Gastrocnemius medialis (tissue), 4 donors: Measurements from ENCODE around the gene RTN4RL1.

Source experiments
- POLR2A ChIP-seq, 2 donors: fragments of 450-650 bp; IDR thresholded peaks; one replicate each; pipeline ENCODE4 v1.6.1; 2017; ENCODE audit warnings: antibody characterized with exemption in 2 of 2, mild to moderate bottlenecking in 2 of 2, moderate library complexity in 2 of 2
- TF ChIP-seq, protein P1 (sequence below), 5 experiments: fragments of 450-650 bp in 3 of 5; fragments of 200-600 bp in 2 of 5; sonication (generic) in 2 of 5; IDR thresholded peaks in 4 of 5; conservative IDR thresholded peaks in 1 of 5; 1 replicate in 4 of 5; 2 replicates in 1 of 5; pipeline ENCODE4 v1.5.1; 2016 to 2019; ENCODE audit warnings: antibody characterized with exemption in 5 of 5, mild to moderate bottlenecking in 3 of 5, moderate library complexity in 3 of 5

- no peak for TF ChIP-seq POLR2A (IDR thresholded peaks at IDR 0.05)
- TF ChIP-seq, protein P1, sequence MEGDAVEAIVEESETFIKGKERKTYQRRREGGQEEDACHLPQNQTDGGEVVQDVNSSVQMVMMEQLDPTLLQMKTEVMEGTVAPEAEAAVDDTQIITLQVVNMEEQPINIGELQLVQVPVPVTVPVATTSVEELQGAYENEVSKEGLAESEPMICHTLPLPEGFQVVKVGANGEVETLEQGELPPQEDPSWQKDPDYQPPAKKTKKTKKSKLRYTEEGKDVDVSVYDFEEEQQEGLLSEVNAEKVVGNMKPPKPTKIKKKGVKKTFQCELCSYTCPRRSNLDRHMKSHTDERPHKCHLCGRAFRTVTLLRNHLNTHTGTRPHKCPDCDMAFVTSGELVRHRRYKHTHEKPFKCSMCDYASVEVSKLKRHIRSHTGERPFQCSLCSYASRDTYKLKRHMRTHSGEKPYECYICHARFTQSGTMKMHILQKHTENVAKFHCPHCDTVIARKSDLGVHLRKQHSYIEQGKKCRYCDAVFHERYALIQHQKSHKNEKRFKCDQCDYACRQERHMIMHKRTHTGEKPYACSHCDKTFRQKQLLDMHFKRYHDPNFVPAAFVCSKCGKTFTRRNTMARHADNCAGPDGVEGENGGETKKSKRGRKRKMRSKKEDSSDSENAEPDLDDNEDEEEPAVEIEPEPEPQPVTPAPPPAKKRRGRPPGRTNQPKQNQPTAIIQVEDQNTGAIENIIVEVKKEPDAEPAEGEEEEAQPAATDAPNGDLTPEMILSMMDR (IDR thresholded peaks at IDR 0.05 in 4 of 5, conservative IDR thresholded peaks at IDR 0.05 in 1 of 5) = no peak
These were observed 76.7 kb downstream of the RTN4RL1 start for GRCh38 chr17:1948517-1948825.
